HG03439 (cell line): Measurements from ENCODE around the gene DARS1.
"Not testable (repeated sequence)": the region's sequence is repeated elsewhere in the genome, so short reads cannot be mapped to it uniquely, and the experiment has no call there.

ENCODE experiments used
- ATAC-seq: cut with Tn5 transposase; IDR thresholded peaks from one replicate; pipeline ENCODE4 v1.9.1; 2021; ENCODE audit warnings: mild to moderate bottlenecking, moderate library complexity; ENCODE audit not compliant: unreplicated experiment

DARS1 gene

GRCh38 chr2:135985826-135986393 is 484 bp upstream of the DARS1 start:
- ATAC-seq: peak; percentile 52

- ATAC-seq: peak; percentile 42
Observed at GRCh38 chr2:135984199-135985017, 1.0 kb downstream of the DARS1 start.

DNA sequence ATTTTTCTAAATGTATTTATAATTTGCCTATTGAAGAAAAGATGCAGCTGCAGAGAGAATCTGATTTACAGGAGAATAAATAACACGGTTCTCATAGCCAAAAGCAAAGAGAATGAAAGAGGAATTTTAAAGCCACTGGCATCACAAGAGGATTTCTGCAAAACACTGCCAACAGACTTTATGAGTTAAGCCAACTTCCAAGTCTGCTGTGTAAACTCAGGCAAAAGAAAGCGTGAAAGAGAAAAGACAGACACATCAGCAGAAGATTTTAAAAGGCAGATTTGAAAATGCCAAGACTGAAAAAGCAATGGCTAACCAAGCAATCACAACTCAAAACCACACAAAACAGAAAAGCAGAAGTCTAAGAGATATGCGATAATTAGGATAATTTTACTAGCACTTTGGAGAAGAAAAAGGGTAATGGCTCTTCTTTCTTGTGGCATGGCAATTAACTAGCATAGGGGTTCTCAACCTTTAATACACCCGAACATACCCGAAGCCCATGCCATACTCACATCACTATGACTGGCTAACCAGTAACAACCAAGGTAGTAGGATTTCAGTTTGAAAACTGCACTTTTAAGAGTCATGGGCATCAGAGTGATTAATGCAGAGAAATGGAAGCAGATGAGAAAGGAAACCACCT is 4.9 kb downstream of the DARS1 start:
- no peak for ATAC-seq

DNA sequence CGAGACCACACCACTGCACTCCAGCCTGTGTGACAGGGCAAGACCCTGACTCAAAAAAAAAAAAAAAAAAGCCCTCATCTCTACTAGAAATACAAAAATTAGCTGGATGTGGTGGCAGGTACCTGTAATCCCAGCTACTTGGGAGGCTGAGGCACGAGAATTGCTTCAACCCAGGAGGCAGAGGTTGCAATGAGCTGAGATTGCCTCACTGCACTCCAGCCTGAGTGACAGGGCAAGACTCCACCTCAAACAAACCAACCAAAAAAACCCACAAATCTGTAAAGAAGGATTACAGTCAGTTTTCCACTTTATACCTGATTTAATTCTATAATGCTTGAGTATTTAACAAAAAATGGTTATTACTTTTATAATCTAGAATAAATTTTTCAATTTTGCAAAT is 9.7 kb downstream of the DARS1 start:
- ATAC-seq: no peak

- ATAC-seq: no peak
Observed at GRCh38 chr2:135974036-135974435, 11.4 kb downstream of the DARS1 start.

DNA sequence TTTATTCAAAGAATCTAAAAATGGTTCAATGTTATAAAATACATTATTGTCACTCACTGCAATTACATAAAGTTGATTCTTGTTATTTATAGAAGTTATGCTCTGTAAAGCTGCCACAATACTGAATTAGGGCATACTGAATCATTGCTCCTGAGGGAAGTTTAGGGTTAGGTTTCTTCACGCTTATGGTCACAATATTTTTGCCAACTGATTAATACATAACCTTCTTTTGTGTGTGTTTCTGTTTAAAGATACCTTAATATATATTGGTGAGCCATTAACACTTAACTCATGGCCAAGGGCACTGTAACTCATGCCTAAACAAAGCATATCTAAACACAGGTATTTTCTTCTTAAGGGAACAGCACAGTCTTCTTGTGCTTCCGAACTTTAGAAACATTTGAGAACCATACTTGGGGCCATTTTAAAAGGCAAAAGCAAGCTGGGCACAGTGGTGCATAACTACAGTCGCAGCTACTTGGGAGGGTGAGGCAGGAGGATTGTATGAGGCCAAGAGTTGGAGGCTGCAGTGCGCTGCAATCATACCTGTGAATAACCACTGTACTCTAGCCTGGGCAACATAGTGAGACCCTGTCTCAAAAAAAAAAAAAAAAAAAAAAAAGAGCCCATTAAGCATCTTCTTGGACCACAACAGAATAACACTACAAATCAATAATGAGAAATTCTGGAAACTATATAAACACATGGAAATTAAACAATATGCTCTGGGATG is 15.6 kb downstream of the DARS1 start:
- ATAC-seq: no peak

DNA sequence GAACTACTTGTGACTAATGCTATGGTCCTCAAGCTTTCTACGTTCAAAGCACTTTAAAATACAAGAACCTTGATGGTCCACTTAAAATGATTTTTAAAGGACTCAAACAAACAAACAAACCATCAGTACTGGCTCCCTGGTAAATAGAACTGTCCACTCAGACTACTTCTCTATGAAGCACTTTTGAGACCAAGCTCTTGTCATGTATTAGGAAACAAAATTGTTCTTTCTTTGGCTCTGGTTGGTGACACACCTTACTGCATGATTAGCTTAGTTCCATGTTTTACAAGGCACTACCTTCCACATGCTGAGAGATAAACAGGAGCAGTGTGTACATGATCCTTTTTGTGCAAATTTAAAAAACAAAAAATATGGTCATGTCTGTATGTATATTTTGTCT is 19.7 kb downstream of the DARS1 start:
- ATAC-seq: no peak

DNA sequence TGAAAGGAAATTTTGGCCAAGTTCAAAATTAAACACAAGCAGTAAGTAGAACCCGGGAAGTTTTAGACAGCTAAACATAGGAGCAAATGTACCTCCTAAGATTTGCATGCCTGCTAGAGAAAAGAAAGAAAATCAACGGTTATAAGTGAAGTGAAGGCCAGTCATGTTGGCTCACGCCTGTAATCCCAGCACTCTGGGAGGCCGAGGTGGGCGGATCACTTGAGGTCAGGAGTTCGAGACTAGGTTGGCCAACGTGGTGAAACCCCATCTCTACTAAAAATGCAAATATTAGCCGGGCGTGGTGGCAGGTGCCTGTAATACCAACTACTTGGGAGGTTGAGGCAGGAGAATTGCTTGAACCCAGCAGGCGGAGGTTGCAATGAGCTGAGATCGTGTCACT is 21.0 kb downstream of the DARS1 start:
- ATAC-seq: not testable (repeated sequence)

DNA sequence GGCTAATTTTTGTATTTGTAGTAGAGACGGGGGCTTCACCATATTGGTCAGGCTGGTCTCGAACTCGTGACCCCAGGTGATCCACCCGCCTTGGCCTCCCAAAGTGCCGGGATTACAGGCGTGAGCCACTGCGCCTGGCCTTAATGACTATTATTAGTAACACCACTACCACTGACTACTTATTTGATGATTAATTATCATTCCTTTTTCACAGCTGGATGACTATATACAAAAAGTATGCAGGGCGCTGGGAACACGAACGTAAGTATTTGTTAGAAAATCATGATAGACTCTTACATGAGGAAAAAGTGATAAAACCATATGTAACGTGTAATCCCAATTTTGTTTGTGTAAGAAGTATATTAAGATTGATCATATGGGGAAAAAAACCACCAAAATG is 21.6 kb downstream of the DARS1 start:
- ATAC-seq: no peak

DNA sequence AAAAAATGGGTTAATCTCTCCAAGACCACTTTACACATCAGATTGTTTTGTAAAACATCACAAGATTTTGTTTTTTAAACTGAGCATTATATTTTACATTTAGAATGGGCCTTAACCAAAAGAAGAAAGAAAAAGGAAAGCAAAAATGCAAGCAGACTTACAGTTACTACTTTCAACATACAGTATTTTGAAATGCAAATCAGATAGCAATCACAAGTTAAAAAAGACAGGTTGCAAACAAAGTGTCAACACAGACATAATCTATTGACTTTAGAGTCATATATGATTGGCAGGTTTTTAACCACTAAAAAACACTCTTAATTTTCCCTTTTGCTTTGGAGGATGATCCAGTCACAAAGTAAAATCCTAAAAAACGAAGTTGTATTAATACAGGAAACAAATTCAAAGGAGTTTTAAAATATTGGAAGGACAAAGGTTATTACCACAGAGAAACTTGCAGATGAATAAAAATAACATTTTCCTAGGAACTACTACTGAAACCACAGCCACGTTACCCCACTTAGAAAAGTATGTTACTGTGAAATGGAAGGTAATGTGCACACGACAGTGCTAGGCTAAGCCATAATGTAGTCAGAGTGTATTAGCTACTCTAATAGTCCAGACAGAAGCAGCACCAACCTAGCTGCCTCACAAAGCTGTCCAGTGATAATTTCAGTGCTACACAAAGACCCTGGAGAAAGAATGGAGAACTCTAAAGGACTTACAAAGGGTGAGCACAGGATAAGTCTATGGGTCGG is 22.9 kb downstream of the DARS1 start:
- peak; percentile 50 for ATAC-seq

GRCh38 chr2:135960656-135961551 is 24.5 kb downstream of the DARS1 start:
- ATAC-seq: no peak

DNA sequence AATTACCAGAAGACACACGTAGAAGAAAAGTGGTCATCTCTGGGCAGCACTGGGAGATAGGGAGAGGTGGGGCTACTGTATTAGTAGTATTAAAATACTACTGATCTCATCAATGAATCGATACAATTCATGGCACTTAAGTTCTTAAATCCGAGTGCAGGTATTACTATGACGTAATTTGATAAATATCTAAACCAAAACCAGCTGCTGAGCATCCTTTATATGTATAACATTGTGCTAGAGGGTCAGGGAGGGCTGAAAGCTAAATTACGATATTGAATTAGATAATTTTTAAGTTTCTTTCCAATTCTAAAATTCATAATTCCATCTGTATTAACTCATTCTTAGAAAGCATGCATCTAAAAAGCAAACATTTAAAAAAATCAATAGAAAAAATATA is 25.3 kb downstream of the DARS1 start:
- ATAC-seq: no peak

DNA sequence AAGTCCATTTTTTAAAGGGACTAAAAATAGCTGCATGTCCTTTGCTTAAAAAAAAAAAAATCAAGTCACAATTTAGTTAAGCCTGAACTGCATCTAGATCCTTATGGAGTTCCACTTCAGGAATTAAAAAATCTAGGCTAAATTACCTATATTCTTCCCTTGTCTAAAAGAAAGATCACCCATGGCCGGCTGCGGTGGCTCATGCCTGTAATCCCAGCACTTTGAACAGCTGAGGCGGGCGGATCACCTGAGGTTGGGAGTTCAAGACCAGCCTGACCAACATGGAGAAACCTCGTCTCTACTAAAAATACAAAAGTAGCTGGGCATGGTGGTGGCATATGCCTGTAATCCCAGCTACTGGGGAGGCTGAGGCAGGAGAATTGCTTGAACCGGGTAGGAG is 26.5 kb downstream of the DARS1 start:
- not testable (repeated sequence) for ATAC-seq

DNA sequence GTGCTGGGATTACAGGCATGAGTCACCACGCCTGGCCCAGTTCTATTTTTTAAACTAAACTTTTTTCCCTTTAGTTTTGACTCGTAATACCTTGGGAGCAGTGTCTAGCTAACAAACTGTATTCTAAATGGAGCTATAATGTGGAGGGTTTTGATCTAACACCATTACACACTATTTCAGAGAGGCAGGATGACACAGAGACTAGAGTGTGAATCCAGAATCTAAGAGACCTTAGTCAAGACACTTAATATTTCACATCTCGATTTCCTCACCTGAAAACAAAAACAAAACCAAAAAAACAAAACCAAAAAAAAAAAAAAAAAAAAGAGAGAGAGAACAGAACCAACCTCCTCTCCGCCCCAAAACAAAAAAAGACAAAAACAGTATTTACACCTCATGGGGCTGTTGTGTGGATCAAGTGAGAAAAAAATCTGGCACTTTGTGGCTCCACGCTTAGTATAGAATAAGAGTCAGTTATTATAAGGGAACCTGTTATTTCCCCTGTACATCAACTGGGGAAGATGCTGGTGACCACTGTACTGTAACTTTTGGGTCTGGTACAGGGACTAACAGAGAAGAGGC is 31.3 kb downstream of the DARS1 start:
- ATAC-seq: no peak

DNA sequence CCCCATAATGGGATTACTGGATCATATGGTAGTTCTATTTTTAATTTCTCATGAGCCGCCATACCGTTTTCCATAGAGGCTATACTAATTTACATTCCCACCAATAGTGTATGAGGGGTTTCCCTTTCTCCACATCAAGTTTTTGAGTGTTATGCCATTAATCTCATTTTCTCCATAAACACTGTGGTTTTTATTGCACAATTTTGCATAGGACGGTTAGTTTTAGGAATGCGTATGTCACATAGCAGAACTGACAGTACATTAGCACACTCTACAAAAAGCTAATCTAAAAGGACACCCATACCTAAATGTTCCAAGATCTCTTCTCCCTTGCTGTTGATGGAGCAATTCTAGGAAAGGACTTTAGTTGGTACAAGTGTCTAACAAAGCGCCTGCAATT is 32.5 kb downstream of the DARS1 start:
- ATAC-seq: no peak

DNA sequence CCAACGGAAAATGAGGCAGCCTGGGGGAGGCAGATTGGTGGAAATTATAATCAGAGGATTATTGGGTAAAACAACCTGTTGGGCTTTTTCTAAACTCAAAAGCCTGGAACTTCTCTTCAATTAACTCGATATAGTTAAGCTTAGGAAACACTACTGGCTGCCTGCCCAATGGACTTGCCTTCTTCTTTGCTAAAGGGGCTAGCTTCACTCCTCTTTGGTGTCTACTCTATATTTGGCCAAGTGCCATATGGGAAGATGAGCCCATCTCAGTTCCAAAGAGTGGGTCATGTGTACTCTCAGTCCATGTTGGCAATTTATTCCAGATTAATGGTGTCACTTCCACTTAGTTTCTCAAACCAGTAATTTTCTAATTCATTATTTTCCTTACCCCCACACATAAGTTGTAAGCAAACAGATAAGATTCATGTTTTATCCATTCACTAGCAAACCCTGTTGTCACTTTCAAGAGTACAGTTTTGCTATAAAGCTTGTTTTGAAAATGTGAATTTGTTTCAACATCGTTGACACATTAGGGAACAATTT is 34.3 kb downstream of the DARS1 start:
- ATAC-seq: no peak

GRCh38 chr2:135949451-135950234 is 35.8 kb downstream of the DARS1 start:
- no peak for ATAC-seq

GRCh38 chr2:135948642-135949355 is 36.6 kb downstream of the DARS1 start:
- peak; percentile 72 for ATAC-seq
